HFFc6 (cell line): ENCODE measurements around the gene ERI3. TPM values are rescaled to one million over a fixed set of nuclear protein-coding genes. Genes with fewer than 3 reads are reported as not detected.

ENCODE experiments used
- DNase-seq: peaks from one replicate; pipeline ENCODE4 v3.0.0-alpha.2; 2018
- H3K27ac Mint-ChIP-seq: 2 replicates; pipeline ENCODE4 v1.8.0; 2020; ENCODE audit warnings: mild to moderate bottlenecking, mixed read lengths
- H3K27me3 Mint-ChIP-seq: 2 replicates; pipeline ENCODE4 v1.8.0; 2021; ENCODE audit warnings: mild to moderate bottlenecking, moderate library complexity, mixed read lengths; ENCODE audit not compliant: insufficient read depth
- H3K36me3 Mint-ChIP-seq: 2 replicates; pipeline ENCODE4 v1.8.0; 2021; ENCODE audit warnings: low read depth, mixed read lengths
- H3K4me1 Mint-ChIP-seq: 2 replicates; pipeline ENCODE4 v1.8.0; 2020; ENCODE audit warnings: low read depth, mixed read lengths
- H3K4me3 Mint-ChIP-seq: 2 replicates; pipeline ENCODE4 v1.8.0; 2020; ENCODE audit warnings: mild to moderate bottlenecking, moderate library complexity, mixed read lengths
- H3K9me3 Mint-ChIP-seq: 2 replicates; pipeline ENCODE4 v1.8.0; 2020; ENCODE audit warnings: mild to moderate bottlenecking, mixed read lengths
- total RNA-seq, 6 experiments: library from RNA; stranded (reverse); fragmentation: NEBNext Ultra II Directional; extraction: Animal tissue kit (Norgen Biotek cat#: 25700); gene quantifications; 2 replicates in 1 of 6; 3 replicates in 5 of 6; pipeline ENCODE4 v1.2.3, GENCODE V29; 2021
- TF ChIP-seq, protein P1 (sequence below): fragments of 200-600 bp; sonication (generic); IDR thresholded peaks from 2 replicates; pipeline ENCODE4 v1.5.0; 2021; ENCODE audit warnings: antibody characterized with exemption, mild to moderate bottlenecking

The ERI3 gene
- total RNA-seq, 6 experiments from 2014 or later = 54.7 to 63.5 (median 58.3) TPM

- Mint-ChIP-seq H3K9me3 (no peaks in the 10 kb centered on the region), H3K4me1 (no peaks in the 10 kb centered on the region), H3K27me3 (no peaks in the 10 kb centered on the region; the same call in 1 of the 2 replicates), H3K4me3 (no peak overlapping the region), H3K36me3 (no peaks in the 10 kb centered on the region), H3K27ac (no peak overlapping the region)
- TF ChIP-seq, protein P1, sequence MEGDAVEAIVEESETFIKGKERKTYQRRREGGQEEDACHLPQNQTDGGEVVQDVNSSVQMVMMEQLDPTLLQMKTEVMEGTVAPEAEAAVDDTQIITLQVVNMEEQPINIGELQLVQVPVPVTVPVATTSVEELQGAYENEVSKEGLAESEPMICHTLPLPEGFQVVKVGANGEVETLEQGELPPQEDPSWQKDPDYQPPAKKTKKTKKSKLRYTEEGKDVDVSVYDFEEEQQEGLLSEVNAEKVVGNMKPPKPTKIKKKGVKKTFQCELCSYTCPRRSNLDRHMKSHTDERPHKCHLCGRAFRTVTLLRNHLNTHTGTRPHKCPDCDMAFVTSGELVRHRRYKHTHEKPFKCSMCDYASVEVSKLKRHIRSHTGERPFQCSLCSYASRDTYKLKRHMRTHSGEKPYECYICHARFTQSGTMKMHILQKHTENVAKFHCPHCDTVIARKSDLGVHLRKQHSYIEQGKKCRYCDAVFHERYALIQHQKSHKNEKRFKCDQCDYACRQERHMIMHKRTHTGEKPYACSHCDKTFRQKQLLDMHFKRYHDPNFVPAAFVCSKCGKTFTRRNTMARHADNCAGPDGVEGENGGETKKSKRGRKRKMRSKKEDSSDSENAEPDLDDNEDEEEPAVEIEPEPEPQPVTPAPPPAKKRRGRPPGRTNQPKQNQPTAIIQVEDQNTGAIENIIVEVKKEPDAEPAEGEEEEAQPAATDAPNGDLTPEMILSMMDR = no peak
- no peak for DNase-seq
Observed at GRCh38 chr1:44262816-44263567, 92.1 kb downstream of the ERI3 start.

DNA sequence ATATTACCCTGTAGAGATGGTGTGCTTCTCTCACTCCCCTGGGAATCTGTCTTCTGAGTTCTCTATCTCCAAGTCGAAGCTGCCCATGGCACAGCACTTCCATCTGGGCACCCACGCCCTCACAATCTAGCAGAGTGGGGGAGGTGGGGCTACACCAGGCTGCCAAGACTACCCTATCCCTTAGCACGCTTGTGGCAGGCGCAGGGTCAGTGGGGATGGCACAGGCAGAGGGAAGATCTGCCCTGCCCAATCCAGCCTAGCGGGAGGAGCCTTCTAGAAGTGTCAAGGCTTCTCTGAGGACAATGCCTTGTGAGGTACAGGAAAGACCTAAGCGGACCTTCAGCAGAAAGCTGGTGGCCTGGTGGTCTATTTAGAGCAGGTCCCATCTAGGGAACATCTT, 92.6 kb downstream of the ERI3 start:
- Mint-ChIP-seq H3K36me3 (no peaks in the 10 kb centered on the region), H3K27ac (no peak overlapping the region), H3K9me3 (no peaks in the 10 kb centered on the region), H3K4me1 (no peaks in the 10 kb centered on the region), H3K4me3 (no peak overlapping the region), H3K27me3 (no peaks in the 10 kb centered on the region; the same call in 1 of the 2 replicates)
- TF ChIP-seq, protein P1 = no peak
- no peak for DNase-seq

- TF ChIP-seq, protein P1 = no peak
- Mint-ChIP-seq H3K27ac (no peak overlapping the region), H3K9me3 (no peaks in the 10 kb centered on the region), H3K36me3 (no peaks in the 10 kb centered on the region), H3K4me1 (no peaks in the 10 kb centered on the region), H3K4me3 (no peak overlapping the region), H3K27me3 (no peaks in the 10 kb centered on the region; the same call in 1 of the 2 replicates)
- no peak for DNase-seq
Observed at GRCh38 chr1:44261962-44262361, 93.1 kb downstream of the ERI3 start.

- Mint-ChIP-seq H3K27me3 (no peaks in the 10 kb centered on the region; the same call in 1 of the 2 replicates), H3K36me3 (no peaks in the 10 kb centered on the region), H3K27ac (no peak overlapping the region), H3K4me1 (no peaks in the 10 kb centered on the region), H3K4me3 (no peak overlapping the region), H3K9me3 (no peaks in the 10 kb centered on the region)
- TF ChIP-seq, protein P1 = no peak
- DNase-seq = no peak
Observed at GRCh38 chr1:44261171-44261817, 93.8 kb downstream of the ERI3 start.

GRCh38 chr1:44260792-44261170, 94.3 kb downstream of the ERI3 start:
- H3K36me3 Mint-ChIP-seq = no peaks in the 10 kb centered on the region
- H3K4me1 Mint-ChIP-seq = no peaks in the 10 kb centered on the region
- DNase-seq = no peak
- no peak overlapping the region for H3K27ac Mint-ChIP-seq
- no peaks in the 10 kb centered on the region; the same call in 1 of the 2 replicates for H3K27me3 Mint-ChIP-seq
- TF ChIP-seq, protein P1 = no peak
- no peak overlapping the region for H3K4me3 Mint-ChIP-seq
- H3K9me3 Mint-ChIP-seq = no peaks in the 10 kb centered on the region
